Common myeloid progenitor, CD34-positive (primary cell): ENCODE results near the gene TIAM2.

Source experiments
- CTCF ChIA-PET: fragments of 350-600 bp; sonication (Branson Sonifier 250); formaldehyde crosslinking; loops from one replicate; lab custom pipeline; 2021; ENCODE audit warnings: antibody characterized with exemption; lab: Charles Lee
- POLR2A ChIA-PET: fragments of 350-600 bp; sonication (Branson Sonifier 250); formaldehyde crosslinking; loops from one replicate; lab custom pipeline; 2021; ENCODE audit warnings: antibody characterized with exemption; lab: Charles Lee
- DNase-seq, 3 donors: peaks; one replicate each; pipeline versions ENCODE4 v3.0.0 to v3.0.0-alpha.2; 2013
- H3K27ac ChIP-seq, 2 experiments: 1 replicate in 1 of 2; 2 replicates in 1 of 2; pipeline ENCODE4 v1.7.0; 2013; ENCODE audit warnings: inconsistent platforms in 2 of 2, low read length in 2 of 2, mild to moderate bottlenecking in 2 of 2, low read depth in 1 of 2, moderate library complexity in 1 of 2; ENCODE audit not compliant: severe bottlenecking in 2 of 2, insufficient read depth in 1 of 2, poor library complexity in 1 of 2
- H3K27me3 ChIP-seq, 5 experiments: replicated peaks in 2 of 5; 1 replicate in 3 of 5; 2 replicates in 2 of 5; pipeline versions ENCODE4 v1.6.1 to v1.7.0; 2013; ENCODE audit warnings: low read length in 4 of 5, mild to moderate bottlenecking in 2 of 5, moderate library complexity in 2 of 5, inconsistent platforms in 1 of 5; ENCODE audit not compliant: insufficient read depth in 5 of 5, control insufficient read depth in 4 of 5
- H3K36me3 ChIP-seq, 4 experiments: 1 replicate in 2 of 4; 2 replicates in 2 of 4; pipeline versions ENCODE4 v1.6.1 to v1.7.0; 2013; ENCODE audit warnings: low read length in 3 of 4, control low read depth in 1 of 4, mild to moderate bottlenecking in 1 of 4; ENCODE audit not compliant: control insufficient read depth in 4 of 4, insufficient read depth in 4 of 4
- H3K4me1 ChIP-seq, 4 experiments: 1 replicate in 3 of 4; 2 replicates in 1 of 4; pipeline versions ENCODE4 v1.6.1 to v1.7.1; 2013; ENCODE audit warnings: low read length in 3 of 4, mild to moderate bottlenecking in 3 of 4, control low read depth in 1 of 4, inconsistent platforms in 1 of 4, moderate library complexity in 1 of 4; ENCODE audit not compliant: control insufficient read depth in 4 of 4, insufficient read depth in 4 of 4; ENCODE audit errors: control extremely low read depth in 1 of 4
- H3K4me3 ChIP-seq, 7 experiments: 1 replicate in 4 of 7; 2 replicates in 3 of 7; pipeline versions ENCODE4 v1.5.1 to v1.7.0; 2013; ENCODE audit warnings: mild to moderate bottlenecking in 7 of 7, low read length in 6 of 7, moderate library complexity in 6 of 7, inconsistent platforms in 2 of 7, low read depth in 2 of 7, control low read depth in 1 of 7; ENCODE audit not compliant: insufficient read depth in 4 of 7, control insufficient read depth in 1 of 7; ENCODE audit errors: extremely low read depth in 1 of 7
- H3K9me3 ChIP-seq, 5 experiments: 1 replicate in 4 of 5; 2 replicates in 1 of 5; pipeline versions ENCODE4 v1.6.1 to v1.7.1; 2013; ENCODE audit warnings: low read length in 4 of 5, mild to moderate bottlenecking in 2 of 5, inconsistent platforms in 1 of 5, low read depth in 1 of 5, moderate library complexity in 1 of 5; ENCODE audit not compliant: control insufficient read depth in 4 of 5, insufficient read depth in 2 of 5; ENCODE audit errors: control extremely low read depth in 1 of 5
- WGBS: methylation state at CpG from one replicate; pipeline ENCODE4 v1.1.5; 2013; ENCODE audit not compliant: insufficient coverage; 5-methylcytosine and 5-hydroxymethylcytosine counted together

The TIAM2 gene

GRCh38 chr6:155234687-155235086 lies 239.6 kb downstream of the TIAM2 start:
- Histone ChIP-seq H3K4me1 (no peaks in the 10 kb centered on the region), H3K27me3 (no peaks in the 10 kb centered on the region), H3K4me3 (no peak overlapping the region), H3K27ac (no peak overlapping the region), H3K36me3 (peaks cover 0 to 2% (median 0%) of the 10 kb centered on the region in 4 experiments), H3K9me3 (peaks cover 0 to 5% (median 3%) of the 10 kb centered on the region in 5 experiments)
- 98% methylated on average over 4 of the region's 4 CpGs for WGBS
- ChIA-PET CTCF (interaction anchor here (1.0 to 1.6 kb wide), 4 partner anchors 12 to 306 kb away, joined by 3 to 4 read pairs (median 4); no protein-coding TSS in a partner anchor), POLR2A (no interaction called here)
- DNase-seq, result no peak

GRCh38 chr6:155235087-155235486 lies 240.0 kb downstream of the TIAM2 start:
- POLR2A ChIA-PET, result no interaction called here
- DNase-seq, result no peak
- no peak overlapping the region for H3K4me3 ChIP-seq
- H3K27ac ChIP-seq, result no peak overlapping the region
- no peaks in the 10 kb centered on the region for H3K27me3 ChIP-seq
- H3K36me3 ChIP-seq, result peaks cover 0 to 2% (median 0%) of the 10 kb centered on the region in 4 experiments
- no peaks in the 10 kb centered on the region for H3K4me1 ChIP-seq
- CTCF ChIA-PET, result interaction anchor here (1.1 to 1.3 kb wide), 2 partner anchors 11 to 22 kb away, joined by 3 to 4 read pairs; no protein-coding TSS in a partner anchor
- peaks cover 0 to 5% (median 3%) of the 10 kb centered on the region in 5 experiments for H3K9me3 ChIP-seq
- WGBS, result 98% methylated on average over 5 of the region's 5 CpGs

GRCh38 chr6:155237613-155238012 lies 242.5 kb downstream of the TIAM2 start:
- H3K27me3 ChIP-seq, result no peaks in the 10 kb centered on the region
- CTCF ChIA-PET, result interaction anchor here (2.4 kb wide), 1 partner anchor 13 kb away, joined by 5 read pairs; no protein-coding TSS in a partner anchor
- H3K36me3 ChIP-seq, result peaks cover 0 to 2% (median 0%) of the 10 kb centered on the region in 4 experiments
- no peak overlapping the region for H3K27ac ChIP-seq
- H3K4me1 ChIP-seq, result no peaks in the 10 kb centered on the region
- POLR2A ChIA-PET, result no interaction called here
- 100% methylated on average over 1 of the region's 1 CpG for WGBS
- H3K4me3 ChIP-seq, result no peak overlapping the region
- no peak for DNase-seq
- H3K9me3 ChIP-seq, result peaks cover 0 to 5% (median 3%) of the 10 kb centered on the region in 5 experiments

GRCh38 chr6:155240905-155241600 lies 245.9 kb downstream of the TIAM2 start:
- peaks cover 0 to 5% (median 3%) of the 10 kb centered on the region in 5 experiments for H3K9me3 ChIP-seq
- DNase-seq, result no peak
- no peaks in the 10 kb centered on the region for H3K27me3 ChIP-seq
- H3K27ac ChIP-seq, result no peak overlapping the region
- 98% methylated on average over 15 of the region's 19 CpGs for WGBS
- H3K4me1 ChIP-seq, result no peaks in the 10 kb centered on the region
- H3K4me3 ChIP-seq, result no peak overlapping the region
- peaks cover 0 to 2% (median 0%) of the 10 kb centered on the region in 4 experiments for H3K36me3 ChIP-seq
- CTCF ChIA-PET, result interaction anchor here (0.9 to 1.5 kb wide), 3 partner anchors 16 to 313 kb away, joined by 3 to 4 read pairs (median 3); no protein-coding TSS in a partner anchor
- POLR2A ChIA-PET, result no interaction called here

- no peak for DNase-seq
- ChIA-PET CTCF (interaction anchor here (0.9 to 1.5 kb wide), 2 partner anchors 17 to 314 kb away, joined by 3 to 4 read pairs; no protein-coding TSS in a partner anchor), POLR2A (no interaction called here)
- Histone ChIP-seq H3K4me3 (no peak overlapping the region), H3K9me3 (peaks cover 0 to 5% (median 3%) of the 10 kb centered on the region in 5 experiments), H3K27me3 (no peaks in the 10 kb centered on the region), H3K36me3 (peaks cover 0 to 2% (median 1%) of the 10 kb centered on the region in 4 experiments), H3K27ac (no peak overlapping the region), H3K4me1 (no peaks in the 10 kb centered on the region)
- 85% methylated on average over 8 of the region's 8 CpGs for WGBS
Observed at GRCh38 chr6:155241966-155242365, 246.9 kb downstream of the TIAM2 start.

- POLR2A ChIA-PET, result no interaction called here
- 100% methylated on average over 3 of the region's 4 CpGs for WGBS
Observed at GRCh38 chr6:155244434-155244833, 249.3 kb downstream of the TIAM2 start.

GRCh38 chr6:155245193-155245592 lies 250.1 kb downstream of the TIAM2 start:
- H3K9me3 ChIP-seq, result no peaks in the 10 kb centered on the region
- peaks cover 0 to 16% (median 2%) of the 10 kb centered on the region in 4 experiments for H3K36me3 ChIP-seq
- WGBS, result 94% methylated on average over 6 of the region's 7 CpGs
- H3K27ac ChIP-seq, result no peak overlapping the region
- no peak for DNase-seq
- H3K4me3 ChIP-seq, result no peak overlapping the region
- CTCF ChIA-PET, result interaction anchor here (1.0 kb wide), 1 partner anchor 317 kb away, joined by 3 read pairs; no protein-coding TSS in a partner anchor
- H3K4me1 ChIP-seq, result no peaks in the 10 kb centered on the region
- POLR2A ChIA-PET, result no interaction called here
- no peaks in the 10 kb centered on the region for H3K27me3 ChIP-seq

More at GRCh38 chr6:155244434-155244833, 249.3 kb downstream of the TIAM2 start:
- Histone ChIP-seq H3K9me3 (no peaks in the 10 kb centered on the region), H3K27me3 (no peaks in the 10 kb centered on the region), H3K36me3 (peaks cover 0 to 10% (median under 1%) of the 10 kb centered on the region in 4 experiments), H3K27ac (no peak overlapping the region), H3K4me3 (no peak overlapping the region), H3K4me1 (no peaks in the 10 kb centered on the region)
- CTCF ChIA-PET, result interaction anchor here (1.0 kb wide), 1 partner anchor 316 kb away, joined by 3 read pairs; no protein-coding TSS in a partner anchor
- no peak for DNase-seq
